Measurements from ENCODE around the gene IL36B. TPM values are rescaled to one million over a fixed set of nuclear protein-coding genes. Genes with fewer than 3 reads are reported as not detected.

Gene IL36B
- total and polyA plus RNA-seq, 8 donors: not detected

DNA sequence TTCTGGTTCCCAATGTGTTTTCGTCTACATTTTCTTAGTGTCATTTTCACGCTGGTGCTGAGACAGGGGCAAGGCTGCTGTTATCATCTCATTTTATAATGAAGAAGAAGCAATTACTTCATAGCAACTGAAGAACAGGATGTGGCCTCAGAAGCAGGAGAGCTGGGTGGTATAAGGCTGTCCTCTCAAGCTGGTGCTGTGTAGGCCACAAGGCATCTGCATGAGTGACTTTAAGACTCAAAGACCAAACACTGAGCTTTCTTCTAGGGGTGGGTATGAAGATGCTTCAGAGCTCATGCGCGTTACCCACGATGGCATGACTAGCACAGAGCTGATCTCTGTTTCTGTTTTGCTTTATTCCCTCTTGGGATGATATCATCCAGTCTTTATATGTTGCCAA lies 67.6 kb downstream of the IL36B start:
- no peak for TF ChIP-seq CTCF (IDR thresholded peaks at IDR 0.05)
- intact Hi-C loops (cut with DNase I): no loop called here
- Histone ChIP-seq H3K27ac (no peak overlapping the region), H3K27me3 (no peaks in the 10 kb centered on the region), H3K4me3 (no peak overlapping the region), H3K9me3 (peaks cover 0 to 12% of the 10 kb centered on the region in 2 donors), H3K4me1 (no peaks in the 10 kb centered on the region), H3K36me3 (no peaks in the 10 kb centered on the region)
- no peak for ATAC-seq
- no peak for DNase-seq

GRCh38 chr2:112980537-112980936 lies 72.1 kb downstream of the IL36B start:
- Histone ChIP-seq H3K27me3 (peaks cover 0 to 14% of the 10 kb centered on the region in 2 donors), H3K9me3 (no peaks in the 10 kb centered on the region), H3K4me3 (no peak overlapping the region), H3K36me3 (no peaks in the 10 kb centered on the region), H3K4me1 (no peaks in the 10 kb centered on the region), H3K27ac (no peak overlapping the region)
- intact Hi-C loops (cut with DNase I): no loop called here
- no peak for TF ChIP-seq CTCF (IDR thresholded peaks at IDR 0.05)
- ATAC-seq: no peak
- DNase-seq: no peak

DNA sequence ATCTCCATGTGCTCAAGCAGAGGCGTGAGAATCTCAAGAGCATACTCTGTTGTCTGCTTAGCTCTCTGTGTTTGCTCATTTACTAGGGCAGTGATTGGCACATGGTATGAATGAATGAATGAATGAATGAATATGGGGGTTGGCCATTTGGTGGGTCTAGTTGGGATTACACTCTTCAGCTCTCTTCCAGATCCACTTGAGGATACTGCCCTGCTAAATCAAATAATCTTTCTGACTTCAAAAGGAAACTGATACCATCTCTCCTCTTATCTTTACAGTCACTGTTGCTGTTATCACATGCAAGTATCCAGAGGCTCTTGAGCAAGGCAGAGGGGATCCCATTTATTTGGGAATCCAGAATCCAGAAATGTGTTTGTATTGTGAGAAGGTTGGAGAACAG lies 72.9 kb downstream of the IL36B start:
- H3K9me3 ChIP-seq: no peaks in the 10 kb centered on the region
- no peak overlapping the region for H3K27ac ChIP-seq
- no peak overlapping the region for H3K4me3 ChIP-seq
- intact Hi-C loops (cut with DNase I): no loop called here
- no peaks in the 10 kb centered on the region for H3K36me3 ChIP-seq
- TF ChIP-seq CTCF (IDR thresholded peaks at IDR 0.05): no peak
- no peaks in the 10 kb centered on the region for H3K4me1 ChIP-seq
- ATAC-seq (no peak), DNase-seq (no peak)
- peaks cover 0 to 14% of the 10 kb centered on the region in 2 donors for H3K27me3 ChIP-seq

- peaks cover 0 to 14% of the 10 kb centered on the region in 2 donors for H3K27me3 ChIP-seq
- intact Hi-C loops (cut with DNase I): no loop called here
- no peaks in the 10 kb centered on the region for H3K36me3 ChIP-seq
- H3K9me3 ChIP-seq: no peaks in the 10 kb centered on the region
- no peak for DNase-seq
- H3K4me1 ChIP-seq: no peaks in the 10 kb centered on the region
- H3K4me3 ChIP-seq: no peak within 1 kb of the TSS
- no peak for ATAC-seq
- no peak within 1 kb of the TSS for H3K27ac ChIP-seq
- TF ChIP-seq CTCF (IDR thresholded peaks at IDR 0.05): no peak
These were observed 75.1 kb downstream of the IL36B start, which contains the start of gene IL36G for GRCh38 chr2:112977559-112978056. Gene IL36G, plus strand, starts transcription at chr2:112978006. Its CDS starts 633 bp downstream, at chr2:112978639.

Other genes starting within 250 kb of the IL36B start
- 10 to 100 TPM in 1 of 2 donors, 1 to 10 TPM in 1; 2.5 to 38.1 TPM for gene IL1B, start 216.1 kb downstream of the IL36B start, total RNA-seq
- gene IL1B, start 216.1 kb downstream of the IL36B start, polyA plus RNA-seq (ENCODE audit: insufficient read length in 6 of 6): 1 to 10 TPM in 5 of 6 donors, under 1 TPM in 1; 0.58 to 7.8 (median 1.8) TPM
- gene IL37, start 141.7 kb downstream of the IL36B start, total RNA-seq: 1 to 10 TPM in 1 of 2 donors, not detected in 1; 1.1 TPM
- gene IL37, start 141.7 kb downstream of the IL36B start, polyA plus RNA-seq (ENCODE audit: insufficient read length in 6 of 6): under 1 TPM in 3 of 6 donors, not detected in 3; 0.21 to 0.35 (median 0.26) TPM
- not detected for gene IL36G, start 74.9 kb downstream of the IL36B start, total RNA-seq
- gene IL36G, start 74.9 kb downstream of the IL36B start, polyA plus RNA-seq (ENCODE audit: insufficient read length in 6 of 6): under 1 TPM in 2 of 6 donors, not detected in 4; 0.23 to 0.28 TPM
- gene IL36A, start 47.4 kb downstream of the IL36B start, total RNA-seq: not detected
- not detected for gene IL36A, start 47.4 kb downstream of the IL36B start, polyA plus RNA-seq (ENCODE audit: insufficient read length in 6 of 6)
- gene IL36RN, start 6.3 kb upstream of the IL36B start, total RNA-seq: not detected
- gene IL36RN, start 6.3 kb upstream of the IL36B start, polyA plus RNA-seq (ENCODE audit: insufficient read length in 6 of 6): under 1 TPM in 3 of 6 donors, not detected in 3; 0.04 to 0.14 (median 0.10) TPM
- gene IL1F10, start 15.1 kb upstream of the IL36B start, total RNA-seq: not detected
- not detected for gene IL1F10, start 15.1 kb upstream of the IL36B start, polyA plus RNA-seq (ENCODE audit: insufficient read length in 6 of 6)
- 10 to 100 TPM; 28.6 to 67.1 TPM for gene IL1RN, start 74.7 kb upstream of the IL36B start, total RNA-seq
- gene IL1RN, start 74.7 kb upstream of the IL36B start, polyA plus RNA-seq (ENCODE audit: insufficient read length in 6 of 6): 1 to 10 TPM in 5 of 6 donors, under 1 TPM in 1; 0.52 to 2.1 (median 1.3) TPM
- gene PSD4, start 121.1 kb upstream of the IL36B start, total RNA-seq: 10 to 100 TPM; 29.8 to 50.2 TPM
- 10 to 100 TPM; 15.3 to 21.9 (median 19.2) TPM for gene PSD4, start 121.1 kb upstream of the IL36B start, polyA plus RNA-seq (ENCODE audit: insufficient read length in 6 of 6)
- gene PAX8, start 226.1 kb upstream of the IL36B start, total RNA-seq: 1 to 10 TPM; 2.6 to 4.8 TPM
- 10 to 100 TPM in 2 of 6 donors, 1 to 10 TPM in 4; 4.9 to 16.8 (median 8.2) TPM for gene PAX8, start 226.1 kb upstream of the IL36B start, polyA plus RNA-seq (ENCODE audit: insufficient read length in 6 of 6)

Data from left lung (tissue), 10 donors.